Astrocyte (in vitro differentiated cells and primary cell): ENCODE results near the gene ESPNL. TPM values are rescaled to one million over a fixed set of nuclear protein-coding genes. Genes with fewer than 3 reads are reported as not detected.

Source experiments
- DNase-seq: peaks from one replicate; pipeline ENCODE4 v3.0.0-alpha.2; 2010; ENCODE audit warnings: low read depth
- FAIRE-seq: peaks from 2 replicates; lab custom pipeline; 2011; peaks lifted over from hg19 to GRCh38; lab: Jason Lieb, UNC
- H2AFZ ChIP-seq: 2 replicates; pipeline ENCODE4 v1.6.0; 2012; ENCODE audit warnings: low read depth, low read length, inconsistent platforms
- H3K27ac ChIP-seq: 2 replicates; pipeline ENCODE4 v1.5.1; 2011; ENCODE audit warnings: low read depth, low read length, inconsistent platforms
- H3K27me3 ChIP-seq: 2 replicates; pipeline ENCODE4 v1.6.0; 2011; ENCODE audit warnings: low read length, inconsistent platforms; ENCODE audit not compliant: insufficient read depth
- H3K36me3 ChIP-seq: 2 replicates; pipeline ENCODE4 v1.5.1; 2011; ENCODE audit warnings: low read length, inconsistent platforms; ENCODE audit not compliant: insufficient read depth
- H3K4me1 ChIP-seq: 2 replicates; pipeline ENCODE4 v1.5.1; 2011; ENCODE audit warnings: low read length, inconsistent platforms; ENCODE audit not compliant: insufficient read depth
- H3K4me2 ChIP-seq: 2 replicates; pipeline ENCODE4 v1.6.0; 2012; ENCODE audit warnings: low read length, inconsistent platforms
- H3K4me3 ChIP-seq: 2 replicates; pipeline ENCODE4 v1.5.1; 2011; ENCODE audit warnings: low read depth, mild to moderate bottlenecking, low read length, inconsistent platforms; ENCODE audit not compliant: insufficient read depth
- H3K79me2 ChIP-seq: 2 replicates; pipeline ENCODE4 v1.6.0; 2012; ENCODE audit warnings: mild to moderate bottlenecking, low read length, inconsistent platforms; ENCODE audit not compliant: insufficient read depth
- H3K9ac ChIP-seq: 2 replicates; pipeline ENCODE4 v1.6.0; 2012; ENCODE audit warnings: mild to moderate bottlenecking, low read length, inconsistent platforms
- H3K9me3 ChIP-seq: 2 replicates; pipeline ENCODE4 v1.5.1; 2012; ENCODE audit warnings: low read depth, mild to moderate bottlenecking, low read length, inconsistent platforms; ENCODE audit not compliant: insufficient read depth
- H4K20me1 ChIP-seq: 2 replicates; pipeline ENCODE4 v1.6.0; 2012; ENCODE audit warnings: low read length, inconsistent platforms; ENCODE audit not compliant: insufficient read depth
- H3K27ac Mint-ChIP-seq: one replicate; pipeline ENCODE4 v1.8.0; 2021; ENCODE audit warnings: mild to moderate bottlenecking, mixed read lengths; ENCODE audit not compliant: unreplicated experiment
- H3K27me3 Mint-ChIP-seq: one replicate; pipeline ENCODE4 v1.8.0; 2021; ENCODE audit warnings: low read depth, mixed read lengths; ENCODE audit not compliant: unreplicated experiment
- H3K36me3 Mint-ChIP-seq: one replicate; pipeline ENCODE4 v1.8.0; 2021; ENCODE audit warnings: low read depth, mixed read lengths; ENCODE audit not compliant: unreplicated experiment
- H3K4me1 Mint-ChIP-seq: one replicate; pipeline ENCODE4 v1.8.0; 2021; ENCODE audit warnings: low read depth, mixed read lengths; ENCODE audit not compliant: unreplicated experiment
- H3K4me3 Mint-ChIP-seq: one replicate; pipeline ENCODE4 v1.8.0; 2021; ENCODE audit warnings: mild to moderate bottlenecking, moderate library complexity, mixed read lengths; ENCODE audit not compliant: unreplicated experiment
- H3K9me3 Mint-ChIP-seq: one replicate; pipeline ENCODE4 v1.8.0; 2021; ENCODE audit warnings: mild to moderate bottlenecking, mixed read lengths; ENCODE audit not compliant: unreplicated experiment
- CTCF ChIP-seq: IDR thresholded peaks from 2 replicates; pipeline ENCODE4 v1.5.1; 2011; ENCODE audit warnings: low read depth, mild to moderate bottlenecking, inconsistent platforms, low read length, moderate library complexity; ENCODE audit not compliant: insufficient read depth
- EZH2 ChIP-seq: IDR thresholded peaks from 2 replicates; pipeline ENCODE4 v1.6.1; 2012; ENCODE audit warnings: mild to moderate bottlenecking, low read length, inconsistent platforms; ENCODE audit not compliant: insufficient read depth
- total RNA-seq: library from RNA; stranded (reverse); gene quantifications from 2 replicates; pipeline ENCODE4 v1.2.1, GENCODE V29; 2021

The ESPNL gene
- total RNA-seq, 1 donor from 2014 or later, result not detected

GRCh38 chr2:238100821-238101771 is 956 bp downstream of the ESPNL start:
- TF ChIP-seq EZH2 (no peak), CTCF (no peak)
- H3K9ac ChIP-seq, result no peak overlapping the region
- no peak overlapping the region for H3K27ac Mint-ChIP-seq
- H3K4me1 Mint-ChIP-seq, result no peaks in the 10 kb centered on the region
- H3K27ac ChIP-seq, result no peak overlapping the region
- H3K27me3 ChIP-seq, result no peaks in the 10 kb centered on the region
- no peaks in the 10 kb centered on the region for H3K36me3 ChIP-seq
- H3K4me3 Mint-ChIP-seq, result no peak overlapping the region
- no peaks in the 10 kb centered on the region for H4K20me1 ChIP-seq
- H3K79me2 ChIP-seq, result no peaks in the 10 kb centered on the region
- H3K4me3 ChIP-seq, result no peak overlapping the region
- no peak overlapping the region for H3K4me2 ChIP-seq
- peaks cover 5% of the 10 kb centered on the region for H3K36me3 Mint-ChIP-seq
- FAIRE-seq (no peak), DNase-seq (no peak)
- H3K4me1 ChIP-seq, result no peaks in the 10 kb centered on the region
- peaks cover 10% of the 10 kb centered on the region for H3K27me3 Mint-ChIP-seq
- no peak overlapping the region for H2AFZ ChIP-seq
- H3K9me3 ChIP-seq, result no peaks in the 10 kb centered on the region
- H3K9me3 Mint-ChIP-seq, result no peaks in the 10 kb centered on the region

GRCh38 chr2:238101891-238102841 is 2.0 kb downstream of the ESPNL start:
- H3K9me3 ChIP-seq, result no peaks in the 10 kb centered on the region
- FAIRE-seq (no peak), DNase-seq (no peak)
- H3K79me2 ChIP-seq, result no peaks in the 10 kb centered on the region
- H3K4me1 Mint-ChIP-seq, result no peaks in the 10 kb centered on the region
- H3K27ac Mint-ChIP-seq, result no peak overlapping the region
- peaks cover 10% of the 10 kb centered on the region for H3K27me3 Mint-ChIP-seq
- H3K4me3 Mint-ChIP-seq, result no peak overlapping the region
- H2AFZ ChIP-seq, result no peak overlapping the region
- H3K4me2 ChIP-seq, result no peak overlapping the region
- H3K27ac ChIP-seq, result no peak overlapping the region
- H4K20me1 ChIP-seq, result no peaks in the 10 kb centered on the region
- no peaks in the 10 kb centered on the region for H3K36me3 ChIP-seq
- H3K9ac ChIP-seq, result no peak overlapping the region
- H3K4me1 ChIP-seq, result no peaks in the 10 kb centered on the region
- no peaks in the 10 kb centered on the region for H3K27me3 ChIP-seq
- H3K36me3 Mint-ChIP-seq, result peaks cover 5% of the 10 kb centered on the region
- H3K4me3 ChIP-seq, result no peak overlapping the region
- H3K9me3 Mint-ChIP-seq, result no peaks in the 10 kb centered on the region
- TF ChIP-seq CTCF, result no peak
- TF ChIP-seq EZH2, result no peak
